ENCODE measurements around the gene AFF1.

The AFF1 gene

GRCh38 chr4:86921608-86922252 lies 13.1 kb upstream of the AFF1 start:
- DNase-seq (ENCODE audit: low read depth in 2 of 2) = no peak

GRCh38 chr4:86924811-86925210 lies 10.0 kb upstream of the AFF1 start:
- DNase-seq (ENCODE audit: low read depth in 2 of 2) = peak; percentile 66 to 69

- DNase-seq (ENCODE audit: low read depth in 2 of 2) = no peak
Observed at GRCh38 chr4:86926435-86927086, 8.2 kb upstream of the AFF1 start.

- DNase-seq (ENCODE audit: low read depth in 2 of 2) = peak; percentile 86 to 88
Observed at GRCh38 chr4:86927843-86928395, 6.9 kb upstream of the AFF1 start.

GRCh38 chr4:86928400-86929255 lies 6.2 kb upstream of the AFF1 start:
- DNase-seq (ENCODE audit: low read depth in 2 of 2) = no peak

GRCh38 chr4:86934147-86934770 lies 552 bp upstream of the AFF1 start:
- no peak for DNase-seq (ENCODE audit: low read depth in 2 of 2)

- no peak for DNase-seq (ENCODE audit: low read depth in 2 of 2)
Observed at GRCh38 chr4:86935566-86935852, 698 bp downstream of the AFF1 start.

- no peak for DNase-seq (ENCODE audit: low read depth in 2 of 2)
Observed at GRCh38 chr4:86935853-86936733, 1.3 kb downstream of the AFF1 start.

- no peak for DNase-seq (ENCODE audit: low read depth in 2 of 2)
Observed at GRCh38 chr4:86938771-86939520, 4.1 kb downstream of the AFF1 start.

GRCh38 chr4:86939729-86940575 lies 5.1 kb downstream of the AFF1 start:
- DNase-seq (ENCODE audit: low read depth in 2 of 2) = no peak

GRCh38 chr4:86940920-86941460 lies 6.2 kb downstream of the AFF1 start:
- no peak for DNase-seq (ENCODE audit: low read depth in 2 of 2)

GRCh38 chr4:86942185-86942666 lies 7.4 kb downstream of the AFF1 start:
- DNase-seq (ENCODE audit: low read depth in 2 of 2) = no peak

- DNase-seq (ENCODE audit: low read depth in 2 of 2) = no peak
Observed at GRCh38 chr4:86944964-86945781, 10.4 kb downstream of the AFF1 start.

- no peak for DNase-seq (ENCODE audit: low read depth in 2 of 2)
Observed at GRCh38 chr4:86946868-86947500, 12.2 kb downstream of the AFF1 start.

GRCh38 chr4:86947501-86948120 lies 12.8 kb downstream of the AFF1 start:
- DNase-seq (ENCODE audit: low read depth in 2 of 2) = no peak

- no peak for DNase-seq (ENCODE audit: low read depth in 2 of 2)
Observed at GRCh38 chr4:86948276-86948675, 13.5 kb downstream of the AFF1 start.

GRCh38 chr4:86950831-86951525 lies 16.2 kb downstream of the AFF1 start:
- no peak for DNase-seq (ENCODE audit: low read depth in 2 of 2)

All from fibroblast of skin of left biceps (primary cell).